Caco-2 (cell line): Measurements from ENCODE around the gene TTC28. TPM values are rescaled to one million over a fixed set of nuclear protein-coding genes. Genes with fewer than 3 reads are reported as not detected.

Experiments used
- BruUV-seq: library from RNA; stranded (reverse); fragments of 400-500 nt; replicated peaks from 2 replicates; lab custom pipeline; 2021; lab: Mats Ljungman, UMichigan
- CTCF ChIA-PET: fragments of 300-600 bp; sonication (Branson Sonifier 250); formaldehyde crosslinking; loops from one replicate; lab custom pipeline; 2022; ENCODE audit warnings: antibody characterized with exemption; lab: Charles Lee
- POLR2A ChIA-PET: fragments of 300-600 bp; sonication (Branson Sonifier 250); formaldehyde crosslinking; loops from one replicate; lab custom pipeline; 2022; ENCODE audit warnings: antibody characterized with exemption; lab: Charles Lee
- DNase-seq, 2 experiments: peaks; one replicate each; pipeline versions ENCODE4 v3.0.0 to v3.0.0-alpha.2; 2020 to 2022
- H3K27me3 ChIP-seq: replicated peaks from 2 replicates; pipeline ENCODE4 v1.6.0; 2011; ENCODE audit warnings: low read length; ENCODE audit not compliant: control insufficient read depth, insufficient read depth
- H3K36me3 ChIP-seq: 2 replicates; pipeline ENCODE4 v1.5.1; 2011; ENCODE audit warnings: low read length; ENCODE audit not compliant: control insufficient read depth, insufficient read depth
- H3K4me1 ChIP-seq: fragments of 250-450 bp; sonication (Bioruptor Pico); 2 replicates; pipeline ENCODE4 v1.5.1; 2020; ENCODE audit warnings: mild to moderate bottlenecking
- H3K4me3 ChIP-seq: 2 replicates; pipeline ENCODE4 v1.5.1; 2011; ENCODE audit warnings: low read depth, mild to moderate bottlenecking, control low read depth, low read length
- H3K9me3 ChIP-seq: fragments of 250-450 bp; sonication (Bioruptor Pico); 2 replicates; pipeline ENCODE4 v1.5.1; 2020; ENCODE audit warnings: mild to moderate bottlenecking, moderate library complexity
- H3K27ac Mint-ChIP-seq: one replicate; pipeline ENCODE4 v1.8.0; 2022; ENCODE audit warnings: mixed read lengths; ENCODE audit not compliant: unreplicated experiment
- H3K27me3 Mint-ChIP-seq: one replicate; pipeline ENCODE4 v1.8.0; 2022; ENCODE audit warnings: mixed read lengths; ENCODE audit not compliant: insufficient read depth, unreplicated experiment
- H3K36me3 Mint-ChIP-seq: one replicate; pipeline ENCODE4 v1.8.0; 2022; ENCODE audit warnings: mild to moderate bottlenecking, mixed read lengths; ENCODE audit not compliant: insufficient read depth, unreplicated experiment
- H3K4me1 Mint-ChIP-seq: one replicate; pipeline ENCODE4 v1.8.0; 2022; ENCODE audit warnings: low read depth, mixed read lengths; ENCODE audit not compliant: unreplicated experiment
- H3K4me3 Mint-ChIP-seq: one replicate; pipeline ENCODE4 v1.8.0; 2022; ENCODE audit warnings: mild to moderate bottlenecking, moderate library complexity, mixed read lengths; ENCODE audit not compliant: unreplicated experiment
- H3K9me3 Mint-ChIP-seq: one replicate; pipeline ENCODE4 v1.8.0; 2022; ENCODE audit warnings: mixed read lengths; ENCODE audit not compliant: unreplicated experiment
- CTCF ChIP-seq, 2 experiments: fragments of 200-600 bp in 1 of 2; IDR thresholded peaks; 1 replicate in 1 of 2; 2 replicates in 1 of 2; pipeline versions ENCODE4 v1.5.1 to v1.8.0; 2011 to 2022; ENCODE audit warnings: antibody characterized with exemption in 1 of 2, control low read depth in 1 of 2, inconsistent platforms in 1 of 2, low read depth in 1 of 2, low read length in 1 of 2, mild to moderate bottlenecking in 1 of 2, moderate library complexity in 1 of 2; ENCODE audit not compliant: insufficient read depth in 1 of 2, severe bottlenecking in 1 of 2, unreplicated experiment in 1 of 2
- intact Hi-C: fragments of 100-400 bp; cut with micrococcal nuclease; formaldehyde crosslinking; loops from one replicate; pipeline ENCODE4 v1.10.0; 2022; ENCODE audit not compliant: unreplicated experiment
- total RNA-seq: library from RNA; stranded (reverse); gene quantifications from 2 replicates; pipeline ENCODE4 v1.2.3, GENCODE V29; 2022

Gene TTC28
- total RNA-seq, 1 experiment from 2014 or later: 12.0 TPM

GRCh38 chr22:28310299-28310698 lies 369.3 kb downstream of the TTC28 start:
- Histone ChIP-seq H3K36me3 (no peaks in the 10 kb centered on the region), H3K4me1 (peaks cover 11% of the 10 kb centered on the region), H3K27me3 (no peaks in the 10 kb centered on the region), H3K4me3 (no peak overlapping the region), H3K9me3 (0 out of 2 replicates have a peak, but pooled peaks cover 1% of the 10 kb centered on the region)
- H3K36me3 Mint-ChIP-seq: no peaks in the 10 kb centered on the region
- H3K4me1 Mint-ChIP-seq: peaks cover 5% of the 10 kb centered on the region
- no peak for TF ChIP-seq CTCF (IDR thresholded peaks at IDR 0.05; ENCODE audit: insufficient read depth in 1 of 2, low read depth in 1 of 2, low read length in 1 of 2, severe bottlenecking in 1 of 2, unreplicated experiment in 1 of 2)
- ChIA-PET POLR2A (no interaction called here), CTCF (no interaction called here)
- H3K9me3 Mint-ChIP-seq: peaks cover 17% of the 10 kb centered on the region
- intact Hi-C loops: no loop called here
- BruUV-seq: no TSS peak
- no peak overlapping the region for H3K27ac Mint-ChIP-seq
- H3K4me3 Mint-ChIP-seq: no peak overlapping the region
- DNase-seq: no peak
- no peaks in the 10 kb centered on the region for H3K27me3 Mint-ChIP-seq

- no peaks in the 10 kb centered on the region for H3K36me3 Mint-ChIP-seq
- no peak for DNase-seq
- H3K27me3 ChIP-seq: no peaks in the 10 kb centered on the region
- BruUV-seq: no TSS peak
- H3K27me3 Mint-ChIP-seq: no peaks in the 10 kb centered on the region
- POLR2A ChIA-PET: no interaction called here
- H3K4me3 ChIP-seq: no peak overlapping the region
- no peaks in the 10 kb centered on the region for H3K4me1 Mint-ChIP-seq
- no peaks in the 10 kb centered on the region for H3K9me3 Mint-ChIP-seq
- H3K9me3 ChIP-seq: no peaks in the 10 kb centered on the region
- intact Hi-C loops: no loop called here
- H3K27ac Mint-ChIP-seq: no peak overlapping the region
- H3K4me3 Mint-ChIP-seq: no peak overlapping the region
- CTCF ChIA-PET: no interaction called here
- TF ChIP-seq CTCF (IDR thresholded peaks at IDR 0.05; ENCODE audit: insufficient read depth in 1 of 2, low read depth in 1 of 2, low read length in 1 of 2, severe bottlenecking in 1 of 2, unreplicated experiment in 1 of 2): no peak
- no peaks in the 10 kb centered on the region for H3K36me3 ChIP-seq
- no peaks in the 10 kb centered on the region for H3K4me1 ChIP-seq
These were observed 379.9 kb downstream of the TTC28 start for GRCh38 chr22:28299753-28300152.

GRCh38 chr22:28299309-28299708 lies 380.3 kb downstream of the TTC28 start:
- Mint-ChIP-seq H3K36me3 (no peaks in the 10 kb centered on the region), H3K9me3 (no peaks in the 10 kb centered on the region), H3K4me1 (no peaks in the 10 kb centered on the region), H3K27ac (no peak overlapping the region), H3K4me3 (no peak overlapping the region), H3K27me3 (no peaks in the 10 kb centered on the region)
- Histone ChIP-seq H3K4me3 (no peak overlapping the region), H3K9me3 (no peaks in the 10 kb centered on the region), H3K27me3 (no peaks in the 10 kb centered on the region), H3K36me3 (no peaks in the 10 kb centered on the region), H3K4me1 (no peaks in the 10 kb centered on the region)
- BruUV-seq: no TSS peak
- POLR2A ChIA-PET: no interaction called here
- TF ChIP-seq CTCF (IDR thresholded peaks at IDR 0.05; ENCODE audit: insufficient read depth in 1 of 2, low read depth in 1 of 2, low read length in 1 of 2, severe bottlenecking in 1 of 2, unreplicated experiment in 1 of 2): no peak
- CTCF ChIA-PET: no interaction called here
- no peak for DNase-seq
- intact Hi-C loops: no loop called here
